GM21737 (cell line): ENCODE results near the gene TTC16.

ENCODE experiments used
- ATAC-seq: cut with Tn5 transposase; IDR thresholded peaks from one replicate; pipeline ENCODE4 v1.9.1; 2021; ENCODE audit warnings: mild to moderate bottlenecking, moderate library complexity; ENCODE audit not compliant: unreplicated experiment

The TTC16 gene

GRCh38 chr9:127698386-127698785, 17.5 kb upstream of the TTC16 start:
- no peak for ATAC-seq

DNA sequence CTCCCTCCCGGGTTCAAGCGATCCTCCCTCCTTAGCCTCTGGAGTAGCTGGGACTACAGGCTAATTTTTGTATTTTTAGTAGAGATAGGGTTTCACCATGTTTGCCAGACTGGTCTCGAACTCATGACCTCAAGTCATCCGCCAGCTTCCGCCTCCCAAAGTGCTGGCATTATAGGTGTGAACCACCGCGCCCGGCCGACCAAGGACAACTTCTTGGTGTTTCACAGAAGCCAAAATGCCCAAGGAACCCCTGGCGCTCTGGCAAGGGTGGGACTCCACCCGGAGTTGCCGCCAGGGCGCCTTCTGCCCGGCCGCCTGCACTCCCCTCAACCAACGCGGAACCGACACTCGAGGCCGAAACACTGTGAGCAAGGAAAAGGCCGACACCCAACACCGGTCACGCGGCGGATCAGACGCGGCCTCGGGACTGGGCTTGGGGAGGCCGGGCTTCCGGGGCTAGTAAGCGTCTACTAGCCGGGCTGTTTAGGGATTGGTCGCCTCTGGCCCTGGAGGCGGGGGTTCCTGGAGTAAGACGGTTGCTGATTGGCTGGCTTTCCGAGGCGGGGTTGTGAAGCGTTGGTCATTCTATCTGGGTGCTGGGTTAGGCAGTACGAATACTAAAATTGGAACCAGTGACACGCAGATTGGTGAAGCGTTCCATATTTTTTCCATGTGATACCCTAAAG, 16.8 kb upstream of the TTC16 start:
- peak; percentile 89 for ATAC-seq

DNA sequence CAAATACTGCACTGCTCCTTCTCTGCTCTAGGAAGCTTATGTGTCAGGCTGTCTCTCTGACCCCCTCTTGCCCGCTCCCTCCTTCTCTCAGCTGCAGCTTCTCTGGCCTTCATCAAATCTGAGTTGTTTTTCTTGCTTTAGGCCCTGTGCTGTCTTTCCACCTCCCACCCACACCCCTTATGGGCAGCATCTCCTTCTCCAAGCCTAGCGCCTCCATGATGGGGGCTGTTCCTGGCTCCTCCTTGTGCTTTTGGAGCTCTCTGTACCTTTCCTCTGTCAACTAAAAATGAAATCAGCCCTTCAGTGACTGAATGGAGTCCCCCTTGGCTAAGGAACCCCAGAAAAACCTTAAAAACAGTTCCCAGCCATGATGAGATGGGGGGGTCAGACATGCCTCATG, 15.7 kb upstream of the TTC16 start:
- no peak for ATAC-seq

- no peak for ATAC-seq
These were observed 15.2 kb upstream of the TTC16 start for GRCh38 chr9:127700594-127701255.

DNA sequence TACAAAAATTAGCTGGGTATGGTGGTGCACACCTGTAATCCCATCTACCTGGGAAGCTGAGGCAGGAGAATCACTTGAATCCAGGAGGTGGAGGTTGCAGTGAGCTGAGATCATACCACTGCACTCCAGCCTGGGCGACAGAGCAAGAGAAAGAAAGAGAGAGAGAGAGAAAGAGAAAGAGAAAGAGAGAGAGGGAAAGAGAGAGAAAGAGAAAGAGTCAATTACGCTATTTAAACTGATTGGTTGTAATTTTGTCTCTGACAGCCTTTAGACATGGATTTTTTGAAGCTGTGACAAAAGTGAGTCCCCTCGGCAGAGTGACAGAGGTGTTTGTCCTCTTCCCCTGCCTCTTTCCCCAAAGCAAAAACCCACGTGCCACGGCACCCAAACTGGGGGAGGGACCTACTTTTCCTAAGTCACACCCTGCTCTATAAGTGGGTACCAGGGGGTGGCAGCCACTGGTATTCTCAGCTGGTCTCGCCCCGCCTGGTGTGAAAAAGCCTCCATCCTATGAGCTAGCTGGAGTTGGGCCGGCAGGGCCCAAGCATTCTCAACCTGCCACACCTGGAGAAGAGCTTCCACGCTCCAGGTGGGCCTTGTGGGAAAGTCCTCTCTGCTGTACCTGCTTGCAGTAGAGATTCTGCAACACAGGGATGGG, 12.5 kb upstream of the TTC16 start:
- ATAC-seq: no peak

GRCh38 chr9:127705577-127706379, 10.1 kb upstream of the TTC16 start:
- ATAC-seq: no peak

GRCh38 chr9:127706836-127707241, 9.0 kb upstream of the TTC16 start, which contains the start of gene CFAP157:
Gene CFAP157 (plus strand): TSS chr9:127706988. CDS start chr9:127707032, 44 bp downstream.
- no peak for ATAC-seq

- ATAC-seq: no peak
These were observed 8.1 kb upstream of the TTC16 start for GRCh38 chr9:127707766-127708165.

DNA sequence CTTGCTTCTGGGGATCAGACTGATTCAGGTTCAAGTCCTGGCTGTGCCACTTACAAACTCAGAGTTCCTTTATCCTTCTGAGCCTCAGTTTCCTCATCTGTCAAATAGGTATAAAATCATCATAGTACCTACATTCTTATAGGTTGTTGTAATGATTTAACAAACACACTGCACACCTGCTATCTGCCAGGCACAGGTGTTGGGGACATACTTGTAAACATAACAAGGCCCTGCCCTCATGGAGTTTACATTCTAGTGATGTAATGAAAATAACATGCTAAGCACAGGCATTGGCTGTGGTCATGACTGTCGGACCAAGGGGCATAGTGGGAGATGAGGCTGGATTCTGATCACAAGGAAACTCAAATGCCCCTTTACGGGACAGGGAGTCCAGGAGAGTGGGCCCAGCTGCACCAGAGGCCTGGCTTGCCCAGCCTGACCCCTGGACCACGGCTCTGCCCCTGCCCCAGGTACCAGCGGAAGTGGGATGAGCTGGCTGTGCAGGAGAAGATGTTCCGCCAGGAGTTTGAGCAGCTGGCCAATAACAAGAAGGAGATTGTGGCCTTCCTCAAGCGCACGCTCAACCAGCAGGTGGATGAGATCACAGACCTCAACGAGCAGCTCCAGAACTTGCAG, 6.8 kb upstream of the TTC16 start:
- no peak for ATAC-seq

- ATAC-seq: no peak
These were observed 5.6 kb upstream of the TTC16 start for GRCh38 chr9:127710204-127710783.

DNA sequence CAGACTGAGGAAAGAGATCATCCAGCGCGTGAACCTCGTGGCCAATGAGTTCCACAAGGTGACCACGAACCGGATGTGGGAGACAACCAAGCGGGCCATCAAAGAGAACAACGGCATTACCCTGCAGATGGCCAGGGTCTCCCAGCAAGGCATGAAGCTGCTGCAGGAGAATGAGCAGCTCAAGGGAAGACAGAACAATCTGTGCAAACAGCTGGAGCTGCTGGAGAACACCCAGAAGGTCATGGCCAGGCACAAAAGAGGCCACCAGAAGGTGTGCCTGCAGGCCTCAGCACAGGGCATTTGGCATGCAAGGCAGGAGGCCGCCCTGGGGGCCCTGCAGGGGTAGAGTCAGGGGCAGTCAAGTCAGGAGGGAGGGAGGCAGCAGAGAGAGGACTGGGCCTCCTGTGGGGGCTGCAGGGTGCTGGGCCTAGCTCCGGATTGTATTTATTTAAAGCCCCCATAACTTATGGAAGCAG, 4.6 kb upstream of the TTC16 start:
- no peak for ATAC-seq

- no peak for ATAC-seq
These were observed 4.0 kb upstream of the TTC16 start for GRCh38 chr9:127711831-127712274.

DNA sequence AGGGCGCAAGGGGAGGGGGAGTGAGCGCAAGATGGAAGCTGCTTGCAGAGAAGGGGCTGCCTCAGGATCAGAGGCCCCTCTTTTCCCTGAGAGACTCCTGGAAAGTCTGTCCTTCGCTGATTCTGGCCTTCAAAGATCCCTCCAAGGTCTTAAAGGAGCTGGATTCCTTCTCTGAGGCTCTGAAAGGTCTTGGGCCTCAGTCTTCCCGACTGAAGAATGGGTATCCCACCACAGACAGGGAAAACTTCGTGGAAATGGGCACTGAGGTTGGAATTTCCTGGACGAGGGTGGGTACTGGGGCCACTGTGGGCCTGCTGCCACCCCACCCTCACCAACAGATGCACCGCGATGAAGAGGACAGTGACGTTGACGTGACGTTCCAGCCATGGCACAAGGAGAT, 3.5 kb upstream of the TTC16 start:
- no peak for ATAC-seq

DNA sequence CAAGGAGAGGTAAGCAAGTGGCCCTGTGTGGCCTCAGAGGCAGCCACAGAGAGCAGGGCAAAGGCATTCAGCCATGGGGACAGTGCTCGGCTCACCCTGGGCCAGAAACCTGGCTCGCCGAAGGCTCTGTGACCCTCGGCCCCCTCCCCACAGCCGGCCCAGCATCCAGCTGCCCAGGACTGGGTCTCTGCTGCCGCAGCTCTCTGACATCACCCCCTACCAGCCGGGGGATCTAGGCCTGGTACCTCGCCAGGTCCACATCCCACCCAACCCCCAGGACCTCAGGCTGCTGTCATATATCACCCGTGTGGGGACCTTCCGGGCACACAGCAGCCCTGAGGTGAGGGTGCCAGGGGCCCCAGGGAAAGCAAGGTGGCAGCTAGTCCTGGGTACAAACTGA, 3.0 kb upstream of the TTC16 start:
- no peak for ATAC-seq

DNA sequence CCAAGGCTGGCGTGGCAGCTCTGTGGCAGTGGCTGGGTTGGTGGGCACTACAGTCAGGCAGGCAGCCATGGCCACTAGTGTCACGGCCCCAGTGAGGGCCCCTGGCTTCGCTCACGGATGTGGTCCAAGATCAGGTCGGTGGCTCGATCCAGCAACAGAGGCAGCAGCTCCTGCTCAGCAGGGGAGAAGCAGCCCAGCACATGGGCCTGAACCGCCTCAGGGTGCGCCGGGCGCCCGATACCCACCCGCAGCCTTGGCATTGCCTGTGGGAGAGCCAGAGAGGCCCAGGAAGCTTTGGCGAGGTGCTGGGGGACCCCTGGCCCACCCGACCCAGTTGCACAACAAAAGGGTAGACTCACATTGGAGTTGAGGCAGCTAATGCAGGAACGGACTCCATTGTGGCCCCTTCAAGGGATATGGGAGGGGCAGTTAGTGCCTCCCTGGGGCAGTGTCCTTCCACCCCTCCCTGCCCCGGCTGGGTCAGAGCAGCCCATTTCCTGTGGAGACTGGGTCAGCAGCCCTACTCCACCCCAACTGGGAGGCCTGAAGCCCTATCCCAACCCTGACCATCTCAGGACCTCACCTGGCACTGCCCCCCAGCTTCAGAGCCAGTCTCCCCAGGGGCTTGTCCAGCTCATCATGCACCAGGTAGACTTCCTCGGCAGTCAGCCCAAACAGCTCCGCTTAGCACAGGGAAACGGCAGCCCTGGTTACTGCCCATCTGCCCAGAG, 1.7 kb upstream of the TTC16 start:
- ATAC-seq: no peak

GRCh38 chr9:127714951-127715469, 869 bp upstream of the TTC16 start:
- no peak for ATAC-seq

DNA sequence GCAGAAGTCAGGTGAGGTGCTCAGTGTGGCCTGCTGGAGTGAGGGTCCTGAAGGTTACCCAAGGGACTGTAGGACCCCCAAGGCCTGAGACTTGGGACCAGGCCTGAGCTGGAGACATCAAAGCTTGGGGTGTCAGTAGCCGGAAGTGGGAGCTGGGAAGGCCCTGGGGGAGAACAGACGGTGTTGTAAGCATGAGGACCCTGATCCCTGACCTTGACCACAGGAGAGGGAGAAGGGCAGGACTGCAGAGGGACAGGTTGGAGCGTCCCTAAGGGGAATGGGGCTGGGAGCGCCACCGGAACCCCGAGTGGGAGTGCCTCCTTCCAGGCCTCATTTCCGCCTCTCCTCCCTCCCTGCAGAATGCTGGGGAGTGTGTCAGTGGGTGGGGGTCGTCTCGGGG, 533 bp downstream of the TTC16 start:
- no peak for ATAC-seq

GRCh38 chr9:127717766-127718165, 1.9 kb downstream of the TTC16 start:
- no peak for ATAC-seq
